Lung (tissue), 12 donors: ENCODE measurements around the gene LHFPL3. TPM values are rescaled to one million over a fixed set of nuclear protein-coding genes. Genes with fewer than 3 reads are reported as not detected.

Experiments used
- ATAC-seq: fragments of 200-7000 bp; cut with Tn5 transposase; one replicate; pipeline ENCODE4 v1.9.1; 2020; ENCODE audit warnings: moderate number of reproducible peaks; ENCODE audit not compliant: insufficient read depth, low FRiP score
- DNase-seq, 3 donors: peaks; one replicate each; pipeline ENCODE4 v3.0.0-alpha.2; 2013 to 2017
- H3K27ac ChIP-seq, 2 donors: one replicate each; pipeline ENCODE4 v1.5.1; 2013; ENCODE audit warnings: mild to moderate bottlenecking in 2 of 2, moderate library complexity in 2 of 2, control low read depth in 1 of 2, inconsistent platforms in 1 of 2, low read depth in 1 of 2, low read length in 1 of 2
- H3K27me3 ChIP-seq, 3 donors: one replicate each; pipeline ENCODE4 v1.5.1; 2013; ENCODE audit warnings: low read length in 2 of 3; ENCODE audit not compliant: control insufficient read depth in 3 of 3, insufficient read depth in 3 of 3
- H3K36me3 ChIP-seq, 4 donors: one replicate each; pipeline ENCODE4 v1.5.1; 2013; ENCODE audit warnings: low read length in 4 of 4, mild to moderate bottlenecking in 1 of 4, moderate library complexity in 1 of 4; ENCODE audit not compliant: control insufficient read depth in 4 of 4, insufficient read depth in 4 of 4
- H3K4me1 ChIP-seq, 5 donors: one replicate each; pipeline ENCODE4 v1.5.1; 2013; ENCODE audit warnings: low read length in 5 of 5, mild to moderate bottlenecking in 2 of 5, moderate library complexity in 1 of 5; ENCODE audit not compliant: control insufficient read depth in 5 of 5, insufficient read depth in 5 of 5
- H3K4me3 ChIP-seq: one replicate; pipeline ENCODE4 v1.5.1; 2013; ENCODE audit warnings: mild to moderate bottlenecking, control low read depth, moderate library complexity
- H3K9ac ChIP-seq, 2 donors: one replicate each; pipeline ENCODE4 v1.5.1; 2013; ENCODE audit warnings: low read length in 2 of 2, control low read depth in 1 of 2; ENCODE audit not compliant: insufficient read depth in 1 of 2
- H3K9me3 ChIP-seq, 4 donors: one replicate each; pipeline ENCODE4 v1.5.1; 2013; ENCODE audit warnings: low read length in 3 of 4, mild to moderate bottlenecking in 1 of 4, moderate library complexity in 1 of 4; ENCODE audit not compliant: control insufficient read depth in 4 of 4, insufficient read depth in 3 of 4
- CTCF ChIP-seq: IDR thresholded peaks from 2 replicates; pipeline ENCODE4 v1.5.1; 2012; ENCODE audit warnings: mild to moderate bottlenecking; ENCODE audit errors: control extremely low read depth, extremely low read depth
- WGBS, 2 donors: extraction: QIAGEN DNeasy Blood & Tissue Kit; methylation state at CpG; one replicate each; pipeline ENCODE4 v1.1.7; 2013; 5-methylcytosine and 5-hydroxymethylcytosine counted together
- polyA plus RNA-seq, 2 donors: library from polyadenylated mRNA; stranded (reverse); fragments of 200-250 nt; gene quantifications; one replicate each; pipeline ENCODE4 v1.2.1, GENCODE V29; 2013
- total RNA-seq, 2 donors: library from RNA; depleted of rRNA in 1 of 2; stranded (reverse); fragments of >200 nt in 1 of 2; gene quantifications; one replicate each; pipeline ENCODE4 v1.2.1, GENCODE V29; 2014 to 2021
- donor health status: control.
- donor health status: control.
- donor health status: Bipolar disorder and iron deficiency.
- donor health status: healthy.
- donor health status: DM: yes; HTN: yes; CAD: no.

Gene LHFPL3
- total and polyA plus RNA-seq, 4 donors = not detected

GRCh38 chr7:104801022-104801421 is 472.6 kb downstream of the LHFPL3 start:
- H3K4me3 ChIP-seq = no peak overlapping the region
- H3K27ac ChIP-seq = no peak overlapping the region
- 76 to 83% methylated on average over 3 of the region's 3 CpGs for WGBS, 2 donors
- no peaks in the 10 kb centered on the region for H3K4me1 ChIP-seq
- no peak for DNase-seq
- no peak for TF ChIP-seq CTCF
- H3K9me3 ChIP-seq = no peaks in the 10 kb centered on the region
- H3K9ac ChIP-seq = no peak overlapping the region
- H3K27me3 ChIP-seq = no peaks in the 10 kb centered on the region
- no peaks in the 10 kb centered on the region for H3K36me3 ChIP-seq
- no peak for ATAC-seq

GRCh38 chr7:104803931-104804330 is 475.5 kb downstream of the LHFPL3 start:
- Histone ChIP-seq H3K9me3 (peaks cover 0 to 3% (median 0%) of the 10 kb centered on the region in 4 donors), H3K4me3 (no peak overlapping the region), H3K36me3 (no peaks in the 10 kb centered on the region), H3K4me1 (no peaks in the 10 kb centered on the region), H3K27me3 (no peaks in the 10 kb centered on the region), H3K27ac (no peak overlapping the region), H3K9ac (no peak overlapping the region)
- DNase-seq (no peak), ATAC-seq (no peak)
- WGBS, 2 donors = 87 to 93% methylated on average over 4 of the region's 4 CpGs
- TF ChIP-seq CTCF = no peak

GRCh38 chr7:104804696-104805095 is 476.3 kb downstream of the LHFPL3 start:
- H3K36me3 ChIP-seq = no peaks in the 10 kb centered on the region
- 68% methylated on average over 2 of the region's 2 CpGs for WGBS, 2 donors
- peaks cover 0 to 3% (median 0%) of the 10 kb centered on the region in 4 donors for H3K9me3 ChIP-seq
- no peak overlapping the region for H3K4me3 ChIP-seq
- no peak overlapping the region for H3K27ac ChIP-seq
- H3K9ac ChIP-seq = no peak overlapping the region
- H3K4me1 ChIP-seq = no peaks in the 10 kb centered on the region
- DNase-seq (no peak), ATAC-seq (no peak)
- no peak for TF ChIP-seq CTCF
- no peaks in the 10 kb centered on the region for H3K27me3 ChIP-seq
